C4-2B (cell line): Measurements from ENCODE around the gene CYP17A1.

Experiments
- CTCF ChIP-seq: fragments of 450-650 bp; conservative IDR thresholded peaks from 2 replicates; pipeline ENCODE4 v1.5.1; 2017; ENCODE audit warnings: mild to moderate bottlenecking
- ZFX ChIP-seq: fragments of 450-650 bp; IDR thresholded peaks from 2 replicates; pipeline ENCODE4 v1.6.1; 2017

GRCh38 chr10:102878629-102879028 is 41.4 kb upstream of the CYP17A1 start:
- TF ChIP-seq CTCF (no peak), ZFX (no peak)
